H9 (cell line): ENCODE data around the gene TENM4. TPM values are rescaled to one million over a fixed set of nuclear protein-coding genes. Genes with fewer than 3 reads are reported as not detected.
"Not testable (repeated sequence)": the region's sequence is repeated elsewhere in the genome, so short reads cannot be mapped to it uniquely, and the experiment has no call there.

ENCODE experiments used
- DNase-seq: peaks from one replicate; pipeline ENCODE4 v3.0.0-alpha.2; 2017
- H2AFZ ChIP-seq: one replicate; pipeline ENCODE4 v1.6.1; 2013; ENCODE audit warnings: mild to moderate bottlenecking, low read length, control low read depth, moderate library complexity
- H2AK5ac ChIP-seq: 2 replicates; pipeline ENCODE4 v1.6.1; 2013; ENCODE audit warnings: low read length, control low read depth, mixed read lengths; ENCODE audit not compliant: insufficient read length
- H2BK120ac ChIP-seq: one replicate; pipeline ENCODE4 v1.6.1; 2013; ENCODE audit warnings: low read depth, mild to moderate bottlenecking, low read length, control low read depth, inconsistent platforms; ENCODE audit not compliant: poor library complexity, severe bottlenecking
- H2BK12ac ChIP-seq: 2 replicates; pipeline ENCODE4 v1.6.1; 2013; ENCODE audit warnings: low read length, control low read depth, mixed read lengths, low read depth; ENCODE audit not compliant: insufficient read length
- H2BK15ac ChIP-seq: 2 replicates; pipeline ENCODE4 v1.6.1; 2013; ENCODE audit warnings: low read depth, low read length, control low read depth
- H2BK20ac ChIP-seq: one replicate; pipeline ENCODE4 v1.6.1; 2013; ENCODE audit warnings: low read depth, mild to moderate bottlenecking, low read length, control low read depth, inconsistent platforms; ENCODE audit not compliant: poor library complexity, severe bottlenecking
- H2BK5ac ChIP-seq: 2 replicates; pipeline ENCODE4 v1.6.1; 2013; ENCODE audit warnings: low read length, control low read depth, mixed read lengths; ENCODE audit not compliant: insufficient read length
- H3K14ac ChIP-seq: 2 replicates; pipeline ENCODE4 v1.6.1; 2013; ENCODE audit warnings: low read length, control low read depth; ENCODE audit not compliant: insufficient read depth
- H3K18ac ChIP-seq: 2 replicates; pipeline ENCODE4 v1.6.1; 2013; ENCODE audit warnings: low read depth, mild to moderate bottlenecking, mixed read lengths, low read length, control low read depth; ENCODE audit not compliant: insufficient read length
- H3K23ac ChIP-seq: 2 replicates; pipeline ENCODE4 v1.6.1; 2013; ENCODE audit warnings: low read length, control low read depth, mixed read lengths, low read depth; ENCODE audit not compliant: insufficient read length
- H3K23me2 ChIP-seq: 2 replicates; pipeline ENCODE4 v1.6.1; 2013; ENCODE audit warnings: low read depth, mild to moderate bottlenecking, mixed read lengths, low read length, control low read depth; ENCODE audit not compliant: insufficient read length, poor library complexity, severe bottlenecking
- H3K27ac ChIP-seq: 2 replicates; pipeline ENCODE4 v1.5.1; 2013; ENCODE audit warnings: low read length, control low read depth, mixed read lengths, low read depth; ENCODE audit not compliant: insufficient read length
- H3K27me3 ChIP-seq: 2 replicates; pipeline ENCODE4 v1.6.1; 2013; ENCODE audit warnings: low read length, control low read depth, inconsistent platforms; ENCODE audit not compliant: insufficient read depth
- H3K4ac ChIP-seq: 2 replicates; pipeline ENCODE4 v1.6.1; 2013; ENCODE audit warnings: low read depth, mild to moderate bottlenecking, control low read depth, inconsistent platforms, low read length, moderate library complexity
- H3K4me1 ChIP-seq: 2 replicates; pipeline ENCODE4 v1.6.1; 2013; ENCODE audit warnings: low read length, control low read depth, inconsistent platforms; ENCODE audit not compliant: insufficient read depth
- H3K4me2 ChIP-seq: 2 replicates; pipeline ENCODE4 v1.6.1; 2013; ENCODE audit warnings: low read length, control low read depth, mixed read lengths; ENCODE audit not compliant: insufficient read length, insufficient read depth
- H3K56ac ChIP-seq: 2 replicates; pipeline ENCODE4 v1.6.1; 2013; ENCODE audit warnings: low read depth, mild to moderate bottlenecking, mixed read lengths, low read length, control low read depth; ENCODE audit not compliant: insufficient read length
- H3K79me1 ChIP-seq: 2 replicates; pipeline ENCODE4 v1.6.1; 2013; ENCODE audit warnings: low read depth, mild to moderate bottlenecking, moderate library complexity, low read length, control low read depth, inconsistent platforms; ENCODE audit not compliant: insufficient read depth, poor library complexity, severe bottlenecking
- H3K79me2 ChIP-seq: 2 replicates; pipeline ENCODE4 v1.6.1; 2013; ENCODE audit warnings: low read length, control low read depth, inconsistent platforms; ENCODE audit not compliant: insufficient read depth
- H3K9ac ChIP-seq: 2 replicates; pipeline ENCODE4 v1.6.1; 2013; ENCODE audit warnings: low read length, control low read depth, mixed read lengths; ENCODE audit not compliant: insufficient read length; ENCODE audit errors: extremely low read depth
- H3K9me3 ChIP-seq: one replicate; pipeline ENCODE4 v1.6.1; 2013; ENCODE audit warnings: low read depth, low read length, inconsistent platforms; ENCODE audit not compliant: control insufficient read depth
- H3T11ph ChIP-seq: one replicate; pipeline ENCODE4 v1.6.1; 2013; ENCODE audit warnings: mild to moderate bottlenecking, low read length, control low read depth, inconsistent platforms
- H4K20me1 ChIP-seq: one replicate; pipeline ENCODE4 v1.6.1; 2013; ENCODE audit not compliant: control insufficient read depth, insufficient read length, insufficient read depth
- H4K5ac ChIP-seq: 2 replicates; pipeline ENCODE4 v1.6.1; 2013; ENCODE audit warnings: low read depth, mild to moderate bottlenecking, mixed read lengths, low read length, control low read depth; ENCODE audit not compliant: insufficient read length
- H4K8ac ChIP-seq: replicated peaks from 2 replicates; pipeline ENCODE4 v1.6.1; 2013; ENCODE audit warnings: low read length, control low read depth, mixed read lengths, low read depth; ENCODE audit not compliant: insufficient read length
- H4K91ac ChIP-seq: 2 replicates; pipeline ENCODE4 v1.6.1; 2013; ENCODE audit warnings: low read depth, mild to moderate bottlenecking, moderate library complexity, mixed read lengths, low read length, control low read depth; ENCODE audit not compliant: insufficient read length
- H3K27ac Mint-ChIP-seq, 3 experiments: 2 replicates in 2 of 3; 3 replicates in 1 of 3; pipeline ENCODE4 v1.8.0; 2020 to 2021; ENCODE audit warnings: mixed read lengths in 3 of 3, mild to moderate bottlenecking in 1 of 3, moderate library complexity in 1 of 3
- H3K27me3 Mint-ChIP-seq: 2 replicates; pipeline ENCODE4 v1.8.0; 2021; ENCODE audit warnings: low read depth, mild to moderate bottlenecking, moderate library complexity, mixed read lengths
- H3K36me3 Mint-ChIP-seq, 3 experiments: 2 replicates in 2 of 3; 3 replicates in 1 of 3; pipeline ENCODE4 v1.8.0; 2020 to 2021; ENCODE audit warnings: low read depth in 3 of 3, mixed read lengths in 3 of 3; ENCODE audit not compliant: insufficient read depth in 1 of 3
- H3K4me1 Mint-ChIP-seq, 2 experiments: 2 replicates each; pipeline ENCODE4 v1.8.0; 2020; ENCODE audit warnings: mixed read lengths in 2 of 2
- H3K4me3 Mint-ChIP-seq, 2 experiments: 2 replicates in 1 of 2; 3 replicates in 1 of 2; pipeline ENCODE4 v1.8.0; 2020 to 2021; ENCODE audit warnings: mild to moderate bottlenecking in 2 of 2, mixed read lengths in 2 of 2, moderate library complexity in 1 of 2
- H3K9me3 Mint-ChIP-seq, 2 experiments: 2 replicates in 1 of 2; 3 replicates in 1 of 2; pipeline ENCODE4 v1.8.0; 2020; ENCODE audit warnings: mild to moderate bottlenecking in 2 of 2, mixed read lengths in 2 of 2, moderate library complexity in 1 of 2
- WGBS: extraction: QIAGEN DNeasy Blood & Tissue Kit; methylation state at CpG from one replicate; pipeline ENCODE4 v1.1.7; 2013; ENCODE audit warnings: missing lambda C conversion rate, low lambda C conversion rate, mixed read lengths; ENCODE audit not compliant: insufficient read length; ENCODE audit errors: extremely low coverage; 5-methylcytosine and 5-hydroxymethylcytosine counted together
- total RNA-seq: library from RNA; stranded (reverse); gene quantifications from 2 replicates; pipeline ENCODE4 v1.2.1, GENCODE V29; 2021
- TF ChIP-seq, protein P1 (sequence below): fragments of 200-600 bp; sonication (generic); conservative IDR thresholded peaks from 3 replicates; pipeline ENCODE4 v1.8.0; 2021; ENCODE audit warnings: antibody characterized with exemption, mild to moderate bottlenecking

TENM4 gene
- total RNA-seq, 1 experiment from 2014 or later = 4.6 TPM

DNA sequence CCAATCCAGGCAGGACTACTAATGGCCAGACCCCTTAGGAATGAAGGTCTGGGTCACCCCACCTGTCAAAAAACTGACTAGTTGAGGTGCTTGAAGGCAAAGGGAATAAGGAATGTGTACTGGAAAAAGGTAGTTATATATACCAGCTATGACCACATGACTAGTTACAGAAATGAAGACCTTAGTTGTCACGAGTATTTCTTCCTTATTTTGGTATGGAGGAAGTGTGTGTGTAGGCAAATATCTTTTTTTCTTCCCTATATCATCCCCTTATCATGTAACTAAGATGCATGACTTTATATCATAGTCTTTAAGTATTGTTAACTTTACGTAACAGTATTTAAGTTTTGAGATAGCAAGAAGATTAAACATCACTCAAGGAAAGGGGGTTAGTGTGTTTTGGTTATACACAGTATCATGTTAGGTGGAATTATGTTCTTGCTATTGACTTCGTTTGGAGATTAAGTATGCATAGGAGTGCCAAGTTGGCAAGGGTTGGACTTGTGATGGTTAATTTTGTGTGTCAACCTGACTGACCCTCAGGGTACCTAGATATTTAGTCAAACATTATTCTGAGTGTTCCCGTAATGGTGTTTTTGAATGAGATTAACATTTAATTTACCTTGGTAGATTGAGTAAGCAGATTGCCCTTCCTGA lies 828.0 kb downstream of the TENM4 start:
- H3K4ac ChIP-seq = no peak overlapping the region
- no CpG with 5 or more reads among the region's 4 CpGs for WGBS
- no peak overlapping the region for H2BK120ac ChIP-seq
- no peak overlapping the region for H3K27ac ChIP-seq
- no peak overlapping the region for H3T11ph ChIP-seq
- no peak for DNase-seq
- no peak overlapping the region for H2BK15ac ChIP-seq
- no peak overlapping the region for H3K23ac ChIP-seq
- no peak overlapping the region for H2BK20ac ChIP-seq
- no peak overlapping the region for H3K9ac ChIP-seq
- no peak overlapping the region for H3K18ac ChIP-seq
- H3K36me3 Mint-ChIP-seq = no peaks in the 10 kb centered on the region
- H3K9me3 ChIP-seq = no peaks in the 10 kb centered on the region
- no peak overlapping the region for H3K4me3 Mint-ChIP-seq
- H3K27ac Mint-ChIP-seq = no peak overlapping the region
- no peak overlapping the region for H4K8ac ChIP-seq
- no peak overlapping the region for H2AK5ac ChIP-seq
- H3K79me1 ChIP-seq = no peaks in the 10 kb centered on the region
- H2AFZ ChIP-seq = no peak overlapping the region
- peaks cover 0 to 4% of the 10 kb centered on the region in 2 experiments; a peak in 3 of 5 replicates for H3K9me3 Mint-ChIP-seq
- no peak overlapping the region for H3K14ac ChIP-seq
- H4K5ac ChIP-seq = no peak overlapping the region
- H4K91ac ChIP-seq = no peak overlapping the region
- H3K27me3 Mint-ChIP-seq = 0 out of 2 replicates have a peak, but pooled peaks cover 3% of the 10 kb centered on the region
- H4K20me1 ChIP-seq = no peaks in the 10 kb centered on the region
- H3K4me1 Mint-ChIP-seq = no peaks in the 10 kb centered on the region
- H2BK12ac ChIP-seq = no peak overlapping the region
- H3K23me2 ChIP-seq = no peaks in the 10 kb centered on the region
- no peak overlapping the region for H2BK5ac ChIP-seq
- H3K56ac ChIP-seq = no peak overlapping the region
- TF ChIP-seq, protein P1, sequence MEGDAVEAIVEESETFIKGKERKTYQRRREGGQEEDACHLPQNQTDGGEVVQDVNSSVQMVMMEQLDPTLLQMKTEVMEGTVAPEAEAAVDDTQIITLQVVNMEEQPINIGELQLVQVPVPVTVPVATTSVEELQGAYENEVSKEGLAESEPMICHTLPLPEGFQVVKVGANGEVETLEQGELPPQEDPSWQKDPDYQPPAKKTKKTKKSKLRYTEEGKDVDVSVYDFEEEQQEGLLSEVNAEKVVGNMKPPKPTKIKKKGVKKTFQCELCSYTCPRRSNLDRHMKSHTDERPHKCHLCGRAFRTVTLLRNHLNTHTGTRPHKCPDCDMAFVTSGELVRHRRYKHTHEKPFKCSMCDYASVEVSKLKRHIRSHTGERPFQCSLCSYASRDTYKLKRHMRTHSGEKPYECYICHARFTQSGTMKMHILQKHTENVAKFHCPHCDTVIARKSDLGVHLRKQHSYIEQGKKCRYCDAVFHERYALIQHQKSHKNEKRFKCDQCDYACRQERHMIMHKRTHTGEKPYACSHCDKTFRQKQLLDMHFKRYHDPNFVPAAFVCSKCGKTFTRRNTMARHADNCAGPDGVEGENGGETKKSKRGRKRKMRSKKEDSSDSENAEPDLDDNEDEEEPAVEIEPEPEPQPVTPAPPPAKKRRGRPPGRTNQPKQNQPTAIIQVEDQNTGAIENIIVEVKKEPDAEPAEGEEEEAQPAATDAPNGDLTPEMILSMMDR = no peak
- no peaks in the 10 kb centered on the region for H3K79me2 ChIP-seq
- no peak overlapping the region for H3K4me2 ChIP-seq
- H3K27me3 ChIP-seq = no peaks in the 10 kb centered on the region
- no peaks in the 10 kb centered on the region for H3K4me1 ChIP-seq

DNA sequence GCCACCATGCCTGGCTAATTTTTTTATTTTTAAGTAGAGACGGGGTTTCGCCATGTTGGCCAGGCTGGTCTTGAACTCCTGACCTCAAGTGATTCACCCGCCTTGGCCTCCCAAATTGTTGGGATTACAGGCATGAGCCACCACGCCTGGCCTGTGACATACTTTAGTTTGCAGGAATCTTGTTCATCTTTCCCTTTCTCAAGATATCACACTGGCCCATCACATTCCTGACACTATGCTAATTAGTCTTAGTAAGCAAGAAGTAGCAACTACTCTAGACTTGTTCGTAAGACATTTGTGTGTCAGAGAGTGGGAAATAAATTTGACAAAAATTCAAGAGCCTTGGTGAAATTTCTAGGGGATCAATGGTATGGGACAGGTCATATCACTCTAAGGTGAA lies 831.5 kb downstream of the TENM4 start:
- H2AFZ ChIP-seq, H3K27ac Mint-ChIP-seq, H4K91ac ChIP-seq, H3K18ac ChIP-seq, H3K9me3 ChIP-seq, H3K4me3 Mint-ChIP-seq, H4K8ac ChIP-seq, H2BK15ac ChIP-seq, H3K23ac ChIP-seq, H3K4me2 ChIP-seq, H2BK20ac ChIP-seq, H3K9ac ChIP-seq, H2BK12ac ChIP-seq, H3K4me1 ChIP-seq, H3K27me3 ChIP-seq, H4K5ac ChIP-seq, H3K79me1 ChIP-seq, H3K4me1 Mint-ChIP-seq, DNase-seq, H3K27me3 Mint-ChIP-seq, H3T11ph ChIP-seq, H4K20me1 ChIP-seq, H3K79me2 ChIP-seq, H3K4ac ChIP-seq, H3K27ac ChIP-seq, H3K36me3 Mint-ChIP-seq, H2BK120ac ChIP-seq, H3K23me2 ChIP-seq, H3K9me3 Mint-ChIP-seq, H3K14ac ChIP-seq, H2AK5ac ChIP-seq, H2BK5ac ChIP-seq, H3K56ac ChIP-seq: not testable (repeated sequence)
- no CpG with 5 or more reads among the region's 5 CpGs for WGBS
